Hematopoietic multipotent progenitor cell (in vitro differentiated cells): ENCODE measurements around the gene SEMA3E. TPM values are rescaled to one million over a fixed set of nuclear protein-coding genes. Genes with fewer than 3 reads are reported as not detected.

ENCODE experiments used
- DNase-seq, 3 donors: peaks; one replicate each; pipeline ENCODE4 v3.0.0-alpha.2; 2011 to 2015; ENCODE audit warnings: low read depth in 2 of 3, low spot score in 2 of 3
- total RNA-seq: library from RNA; depleted of rRNA; stranded (reverse); fragments of >200 nt; gene quantifications from one replicate; pipeline ENCODE4 v1.2.3, GENCODE V29; 2012

The SEMA3E gene
- total RNA-seq, 1 donor, result not detected

- no peak for DNase-seq
Measured at GRCh38 chr7:83643012-83643411, 5.9 kb downstream of the SEMA3E start.

DNA sequence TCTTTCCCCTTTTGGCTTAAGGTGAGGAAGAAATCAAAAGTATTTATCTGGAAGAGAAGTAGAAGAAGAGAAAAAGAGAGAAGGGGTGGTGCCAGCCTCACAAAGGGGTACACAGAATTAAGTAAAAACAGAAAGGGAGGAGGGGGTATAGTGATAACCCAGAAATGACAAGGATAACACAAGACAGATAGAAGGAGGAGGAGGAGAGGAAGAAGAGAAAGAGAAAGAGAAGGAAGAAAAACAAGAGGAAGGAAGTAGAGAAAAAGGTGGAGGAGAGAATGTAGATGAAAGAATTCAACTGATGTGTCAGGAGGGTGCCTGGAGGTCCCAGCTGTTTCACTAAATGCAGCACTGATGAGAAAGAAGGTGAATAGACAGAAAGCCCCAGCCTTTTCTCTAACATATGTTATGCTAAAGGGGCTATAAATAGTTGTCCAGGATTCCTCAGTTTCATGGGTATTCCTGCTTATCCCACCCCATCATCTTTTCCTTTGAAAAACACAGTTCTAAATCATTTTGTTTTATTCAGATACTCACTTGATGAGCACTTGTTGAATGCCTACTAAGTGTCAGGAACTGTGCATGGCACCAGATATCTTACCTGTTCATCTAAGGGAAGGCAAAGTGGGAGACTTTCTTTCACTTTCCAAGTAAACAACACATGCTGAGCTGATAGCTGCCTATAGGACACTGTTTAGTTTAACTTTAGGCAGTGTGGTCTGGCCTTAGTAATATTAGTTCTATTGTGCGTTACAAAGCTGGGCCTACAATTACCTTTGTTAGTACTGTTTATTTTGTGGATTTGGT is 8.0 kb downstream of the SEMA3E start:
- DNase-seq, result no peak

DNA sequence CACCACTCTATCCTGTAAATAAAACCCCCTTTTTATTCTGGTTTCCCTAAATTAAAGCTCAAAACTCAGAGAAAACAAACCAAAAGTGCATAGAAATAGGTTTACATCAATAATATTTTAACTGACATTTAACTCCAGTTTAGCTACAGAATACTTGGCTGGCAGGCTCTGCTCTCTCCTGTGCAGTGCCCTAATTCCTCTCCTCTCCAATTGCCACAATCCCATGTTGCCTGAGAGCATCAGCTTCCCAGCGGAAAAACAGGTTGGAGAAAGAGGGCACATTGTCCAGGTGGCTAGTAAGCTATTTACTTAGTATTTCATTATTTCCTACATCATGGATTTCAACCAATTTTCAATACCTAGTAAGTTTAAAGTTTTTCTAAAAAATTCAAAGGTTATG is 8.7 kb downstream of the SEMA3E start:
- DNase-seq, result no peak

DNA sequence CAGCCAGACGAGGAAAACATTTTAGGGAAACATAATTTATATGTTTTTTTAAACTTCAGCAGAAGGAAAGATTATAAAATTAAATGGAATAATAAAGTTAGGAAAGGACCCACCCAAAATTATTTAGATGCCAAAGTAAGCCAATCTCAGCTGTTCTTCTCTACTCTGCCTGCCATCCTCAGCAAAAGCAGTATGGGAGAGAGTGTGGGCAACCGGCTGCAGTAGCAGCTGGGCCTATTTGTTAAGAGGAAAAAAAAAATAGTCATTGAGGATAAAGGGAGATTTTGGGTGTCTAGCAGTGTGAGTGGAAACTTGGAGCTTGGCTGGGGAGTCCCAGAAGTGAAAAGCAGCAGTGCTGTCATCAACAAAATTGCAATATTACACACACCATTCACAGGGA is 15.4 kb downstream of the SEMA3E start:
- no peak for DNase-seq

GRCh38 chr7:83629117-83629880 is 19.6 kb downstream of the SEMA3E start:
- no peak for DNase-seq

GRCh38 chr7:83617858-83618257 is 31.1 kb downstream of the SEMA3E start:
- DNase-seq, result no peak

- DNase-seq, result no peak
Measured at GRCh38 chr7:83614112-83614511, 34.8 kb downstream of the SEMA3E start.

GRCh38 chr7:83613232-83613631 is 35.7 kb downstream of the SEMA3E start:
- no peak for DNase-seq

DNA sequence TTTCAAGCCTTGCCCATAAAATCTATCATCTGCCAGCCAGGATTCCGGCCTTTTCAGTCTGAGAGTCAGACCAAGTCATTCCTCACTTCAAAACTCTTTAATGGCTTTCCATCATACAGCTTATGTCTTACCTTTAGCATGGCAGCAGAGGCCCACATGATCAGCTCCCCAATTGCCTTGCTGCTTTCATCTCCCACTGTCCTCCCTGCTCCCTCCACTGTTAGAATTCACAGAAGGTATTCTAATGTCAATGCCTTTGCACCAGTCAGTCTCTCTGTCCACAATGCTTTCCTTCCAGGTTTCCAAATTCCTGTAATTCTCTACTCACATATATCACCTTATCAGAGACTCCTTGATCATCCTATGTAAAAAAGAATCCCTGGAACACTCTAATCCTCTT is 37.2 kb downstream of the SEMA3E start:
- no peak for DNase-seq

DNA sequence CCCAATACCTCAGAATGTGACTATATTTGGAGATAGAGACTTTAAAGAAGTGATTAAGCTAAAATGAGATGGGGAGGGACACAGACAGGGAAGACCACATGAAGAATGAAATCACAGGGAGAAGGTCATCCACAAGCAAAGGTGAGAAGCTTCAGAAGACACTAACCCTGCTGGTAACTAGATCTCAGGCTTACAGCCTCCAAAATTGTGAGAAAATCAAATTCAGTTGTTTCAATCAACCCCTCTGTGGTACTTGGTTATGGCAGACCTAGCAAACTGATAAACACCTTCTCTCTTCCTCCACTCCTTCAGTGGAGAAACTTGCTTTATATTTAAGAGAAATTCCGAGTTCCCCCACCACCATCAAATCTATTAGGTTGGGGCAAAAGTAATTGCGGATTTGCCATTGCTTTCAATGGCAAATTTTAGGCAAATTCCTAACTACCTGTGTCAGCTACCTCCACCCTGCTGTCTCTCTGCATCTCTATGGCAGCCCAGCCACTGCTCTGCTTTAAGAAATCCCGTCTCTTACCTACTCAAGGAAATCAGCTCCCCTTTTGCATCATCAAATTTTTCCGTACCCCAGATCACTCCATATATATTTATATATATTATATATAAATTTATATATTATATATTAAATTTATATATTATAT is 38.2 kb downstream of the SEMA3E start:
- no peak for DNase-seq

DNA sequence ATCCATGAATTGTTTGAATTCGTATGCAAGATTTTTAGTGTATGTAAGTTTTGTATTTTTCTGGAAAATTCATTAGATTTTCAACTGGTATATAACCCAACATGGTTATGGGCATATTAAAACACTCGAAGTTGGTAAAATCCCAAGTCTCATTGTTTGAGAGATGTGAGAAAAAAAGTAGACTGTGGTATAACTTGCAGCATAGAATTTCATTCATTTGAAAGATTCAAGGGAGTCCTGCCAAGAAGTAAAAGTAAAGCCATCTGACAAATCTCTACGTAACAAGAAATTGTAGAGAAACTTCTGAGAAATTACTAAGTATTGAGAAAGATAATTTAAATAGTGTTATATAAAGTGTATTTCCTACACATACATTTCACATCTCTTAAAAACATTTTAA is 40.2 kb downstream of the SEMA3E start:
- DNase-seq, result no peak

DNA sequence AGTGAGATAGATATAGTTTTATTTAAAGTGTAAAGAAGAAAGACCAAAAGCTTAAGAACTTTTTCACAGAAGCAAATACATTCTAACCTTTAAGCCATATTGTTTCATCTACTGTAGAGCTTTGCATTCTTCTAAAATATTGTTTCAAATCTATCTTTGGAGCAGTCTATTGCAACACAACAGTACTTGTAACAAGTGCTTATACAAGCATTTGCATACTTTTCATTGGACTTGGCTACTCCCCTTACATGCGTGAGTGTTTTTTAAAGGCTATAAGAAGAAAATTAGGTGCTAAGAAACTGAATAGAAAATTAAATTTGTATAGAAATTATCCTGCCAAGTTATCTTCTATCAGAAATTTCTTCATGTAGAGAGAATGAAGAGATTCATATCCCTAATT is 45.3 kb downstream of the SEMA3E start:
- no peak for DNase-seq

GRCh38 chr7:83599131-83599530 is 49.8 kb downstream of the SEMA3E start:
- DNase-seq, result no peak

DNA sequence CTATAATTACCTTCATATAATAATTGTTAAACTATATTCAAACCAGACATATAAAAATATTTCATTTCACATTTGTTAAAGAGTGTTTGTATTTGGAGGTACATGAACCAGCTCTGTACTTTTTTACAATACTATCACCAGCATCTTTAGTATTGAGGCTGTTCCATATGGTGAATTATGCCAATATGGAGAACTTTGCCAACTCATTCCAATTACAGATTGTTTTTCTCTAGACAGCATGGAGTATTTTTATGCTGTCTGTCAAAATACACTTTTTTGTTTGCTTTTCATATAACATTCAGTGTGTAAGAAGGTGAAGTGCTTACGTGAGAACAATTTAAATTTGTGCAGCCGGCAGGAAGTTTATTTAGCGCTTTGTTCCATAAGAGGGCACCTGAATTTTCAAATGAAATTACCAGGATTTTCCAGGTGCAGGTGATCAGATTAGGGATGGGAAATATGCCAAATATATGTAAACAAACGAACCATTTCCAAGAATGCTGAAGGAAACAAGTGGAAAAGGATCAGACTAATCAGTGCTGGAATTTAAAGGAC is 54.9 kb downstream of the SEMA3E start:
- DNase-seq, result no peak

DNA sequence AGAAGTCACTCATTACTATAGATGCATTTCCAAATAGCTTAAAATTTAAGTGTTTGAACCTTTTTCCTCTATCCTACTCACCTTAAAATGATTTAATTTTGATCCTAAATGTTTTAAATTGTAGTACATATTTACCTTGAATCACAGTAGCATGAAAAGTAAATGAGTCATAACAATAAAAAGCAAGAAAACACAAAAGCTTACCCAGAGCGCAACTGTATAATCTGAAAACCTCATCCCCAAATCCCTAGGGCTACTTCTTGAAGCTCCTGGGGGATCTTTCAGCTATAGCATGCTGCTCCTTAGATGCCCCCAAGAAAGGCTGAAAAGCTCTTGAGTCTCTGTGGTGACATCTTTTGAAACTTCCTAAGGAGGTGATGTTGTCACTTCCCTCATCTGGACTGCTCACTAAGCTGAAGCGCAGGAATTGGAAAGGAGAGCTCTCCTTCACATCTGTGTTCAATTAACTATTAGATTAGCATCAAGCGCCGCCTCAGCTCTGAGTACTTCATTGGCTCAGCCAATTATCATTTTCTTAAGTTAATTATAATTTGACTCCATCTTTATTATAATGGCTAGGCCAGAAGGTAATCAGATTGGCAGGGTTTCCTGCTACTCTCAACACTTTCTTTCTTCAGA is 60.2 kb downstream of the SEMA3E start:
- no peak for DNase-seq

- DNase-seq, result no peak
Measured at GRCh38 chr7:83586281-83586680, 62.7 kb downstream of the SEMA3E start.

DNA sequence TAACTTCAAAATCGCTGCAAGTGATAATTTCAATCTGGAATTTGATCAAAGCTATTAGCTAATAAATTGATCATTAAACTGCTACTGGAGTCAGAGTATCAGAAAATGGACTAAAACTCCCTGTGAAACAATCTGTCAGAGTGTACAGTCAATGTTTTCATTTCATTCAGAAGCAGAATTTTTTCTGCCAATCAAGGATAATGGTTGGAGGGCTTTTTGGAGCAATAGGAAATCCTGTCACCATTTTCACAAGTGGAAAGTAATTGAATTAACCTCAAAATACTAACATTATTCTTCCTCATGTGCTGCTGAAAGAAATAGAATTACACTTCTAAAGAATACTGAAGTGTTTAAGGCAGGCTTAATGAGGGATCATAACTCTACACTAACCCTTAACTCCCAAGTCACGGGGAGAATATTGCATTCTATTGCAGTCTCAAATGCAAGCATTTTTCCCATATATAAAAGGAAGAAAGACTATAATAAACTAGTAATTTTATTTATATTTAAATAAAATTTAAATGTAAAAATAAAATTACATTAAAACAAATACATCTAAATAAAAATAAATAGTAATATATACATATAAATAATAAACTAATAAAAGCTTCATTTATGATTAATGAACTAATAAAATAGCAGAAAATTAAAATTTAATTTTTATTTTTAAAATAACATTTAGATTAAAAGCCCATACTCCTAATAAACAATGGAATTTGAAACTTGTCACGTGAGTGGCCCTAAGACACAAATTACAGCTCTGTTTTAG is 67.1 kb downstream of the SEMA3E start:
- no peak for DNase-seq

GRCh38 chr7:83579740-83580139 is 69.2 kb downstream of the SEMA3E start:
- no peak for DNase-seq

GRCh38 chr7:83575436-83575835 is 73.5 kb downstream of the SEMA3E start:
- no peak for DNase-seq

- no peak for DNase-seq
Measured at GRCh38 chr7:83574616-83575015, 74.3 kb downstream of the SEMA3E start.
